Progenitor cell of endocrine pancreas (in vitro differentiated cells): ENCODE results near the gene DCAF11. TPM values are rescaled to one million over a fixed set of nuclear protein-coding genes. Genes with fewer than 3 reads are reported as not detected.

Experiments
- DNase-seq: peaks from one replicate; pipeline ENCODE4 v3.0.0; 2021; ENCODE audit warnings: low spot score; ENCODE audit not compliant: unreplicated experiment
- H3K27ac Mint-ChIP-seq: 2 replicates; pipeline ENCODE4 v1.8.0; 2021; ENCODE audit warnings: mild to moderate bottlenecking, moderate library complexity, mixed read lengths
- H3K27me3 Mint-ChIP-seq: 2 replicates; pipeline ENCODE4 v1.8.0; 2021; ENCODE audit warnings: mixed read lengths
- H3K36me3 Mint-ChIP-seq: 2 replicates; pipeline ENCODE4 v1.8.0; 2022; ENCODE audit warnings: mixed read lengths; ENCODE audit not compliant: insufficient read depth
- H3K4me1 Mint-ChIP-seq: 2 replicates; pipeline ENCODE4 v1.8.0; 2021; ENCODE audit warnings: low read depth, mixed read lengths
- H3K4me3 Mint-ChIP-seq: 2 replicates; pipeline ENCODE4 v1.8.0; 2021; ENCODE audit warnings: low read depth, mild to moderate bottlenecking, moderate library complexity, mixed read lengths
- H3K9me3 Mint-ChIP-seq: 2 replicates; pipeline ENCODE4 v1.8.0; 2021; ENCODE audit warnings: low read depth, mixed read lengths
- total RNA-seq: library from RNA; stranded (reverse); gene quantifications from 2 replicates; pipeline ENCODE4 v1.2.1, GENCODE V29; 2021
- TF ChIP-seq, protein P1 (sequence below): fragments of 200-600 bp; sonication (generic); IDR thresholded peaks from one replicate; pipeline ENCODE4 v1.5.0; 2021; ENCODE audit warnings: antibody characterized with exemption, mild to moderate bottlenecking; ENCODE audit not compliant: unreplicated experiment

Gene DCAF11
- total RNA-seq, 1 donor from 2014 or later = 79.7 TPM

- DNase-seq = peak; percentile 74
- Mint-ChIP-seq H3K4me3 (peak within 1 kb of the TSS; percentile 96), H3K4me1 (peaks cover 14% of the 10 kb centered on the region), H3K27ac (peak within 1 kb of the TSS; percentile 96), H3K9me3 (no peaks in the 10 kb centered on the region), H3K36me3 (no peaks in the 10 kb centered on the region), H3K27me3 (no peaks in the 10 kb centered on the region)
- TF ChIP-seq, protein P1, sequence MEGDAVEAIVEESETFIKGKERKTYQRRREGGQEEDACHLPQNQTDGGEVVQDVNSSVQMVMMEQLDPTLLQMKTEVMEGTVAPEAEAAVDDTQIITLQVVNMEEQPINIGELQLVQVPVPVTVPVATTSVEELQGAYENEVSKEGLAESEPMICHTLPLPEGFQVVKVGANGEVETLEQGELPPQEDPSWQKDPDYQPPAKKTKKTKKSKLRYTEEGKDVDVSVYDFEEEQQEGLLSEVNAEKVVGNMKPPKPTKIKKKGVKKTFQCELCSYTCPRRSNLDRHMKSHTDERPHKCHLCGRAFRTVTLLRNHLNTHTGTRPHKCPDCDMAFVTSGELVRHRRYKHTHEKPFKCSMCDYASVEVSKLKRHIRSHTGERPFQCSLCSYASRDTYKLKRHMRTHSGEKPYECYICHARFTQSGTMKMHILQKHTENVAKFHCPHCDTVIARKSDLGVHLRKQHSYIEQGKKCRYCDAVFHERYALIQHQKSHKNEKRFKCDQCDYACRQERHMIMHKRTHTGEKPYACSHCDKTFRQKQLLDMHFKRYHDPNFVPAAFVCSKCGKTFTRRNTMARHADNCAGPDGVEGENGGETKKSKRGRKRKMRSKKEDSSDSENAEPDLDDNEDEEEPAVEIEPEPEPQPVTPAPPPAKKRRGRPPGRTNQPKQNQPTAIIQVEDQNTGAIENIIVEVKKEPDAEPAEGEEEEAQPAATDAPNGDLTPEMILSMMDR = peak; percentile 11
These were observed 20.4 kb upstream of the DCAF11 start, which contains the start of gene PCK2 for GRCh38 chr14:24093901-24094840. Gene PCK2 (plus strand): TSS chr14:24094311. CDS start chr14:24094406, 95 bp downstream.

GRCh38 chr14:24094841-24095270, 19.7 kb upstream of the DCAF11 start:
- no peaks in the 10 kb centered on the region for H3K9me3 Mint-ChIP-seq
- H3K36me3 Mint-ChIP-seq = peaks cover 1% of the 10 kb centered on the region
- H3K27ac Mint-ChIP-seq = peak overlapping the region; percentile 96
- no peaks in the 10 kb centered on the region for H3K27me3 Mint-ChIP-seq
- TF ChIP-seq, protein P1 = no peak
- no peak for DNase-seq
- H3K4me1 Mint-ChIP-seq = peaks cover 14% of the 10 kb centered on the region
- H3K4me3 Mint-ChIP-seq = peak overlapping the region; percentile 96

GRCh38 chr14:24095271-24096068, 19.1 kb upstream of the DCAF11 start:
- Mint-ChIP-seq H3K27ac (peak overlapping the region; percentile 96), H3K9me3 (no peaks in the 10 kb centered on the region), H3K4me1 (peaks cover 14% of the 10 kb centered on the region), H3K36me3 (peaks cover 3% of the 10 kb centered on the region), H3K4me3 (peak overlapping the region; percentile 96), H3K27me3 (no peaks in the 10 kb centered on the region)
- DNase-seq = no peak
- TF ChIP-seq, protein P1 = no peak

DNA sequence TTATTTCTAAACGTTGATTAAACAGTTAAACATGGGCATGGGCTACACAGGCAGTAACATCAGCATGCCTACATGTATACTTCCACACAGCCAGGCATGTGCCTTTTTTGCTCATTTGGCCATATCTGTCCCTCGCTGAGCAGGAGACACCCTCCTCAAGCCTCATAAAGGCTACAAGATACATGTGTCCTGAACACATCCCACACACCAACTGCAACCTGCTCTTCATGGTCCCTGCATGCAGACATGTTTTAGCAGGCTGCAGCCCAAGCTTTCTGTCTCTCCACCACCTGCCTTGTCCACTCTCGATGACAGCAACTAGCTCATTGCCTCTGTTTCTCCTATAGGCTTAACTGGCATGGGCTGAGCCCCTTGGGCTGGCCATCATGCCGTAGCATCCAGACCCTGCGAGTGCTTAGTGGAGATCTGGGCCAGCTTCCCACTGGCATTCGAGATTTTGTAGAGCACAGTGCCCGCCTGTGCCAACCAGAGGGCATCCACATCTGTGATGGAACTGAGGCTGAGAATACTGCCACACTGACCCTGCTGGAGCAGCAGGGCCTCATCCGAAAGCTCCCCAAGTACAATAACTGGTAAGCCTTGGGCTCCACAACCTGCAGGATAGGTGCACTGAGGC, 17.9 kb upstream of the DCAF11 start:
- Mint-ChIP-seq H3K36me3 (peaks cover 4% of the 10 kb centered on the region), H3K4me1 (peaks cover 14% of the 10 kb centered on the region), H3K27ac (no peak overlapping the region), H3K27me3 (no peaks in the 10 kb centered on the region), H3K9me3 (no peaks in the 10 kb centered on the region), H3K4me3 (peak overlapping the region; percentile 12)
- no peak for DNase-seq
- TF ChIP-seq, protein P1 = no peak
